HG03139 (cell line): ENCODE data around the gene HPCAL1.

Experiments
- ATAC-seq: cut with Tn5 transposase; IDR thresholded peaks from one replicate; pipeline ENCODE4 v1.9.1; 2021; ENCODE audit not compliant: unreplicated experiment

HPCAL1 gene

GRCh38 chr2:10320575-10320931, 17.8 kb downstream of the HPCAL1 start:
- no peak for ATAC-seq

GRCh38 chr2:10320933-10321332, 18.2 kb downstream of the HPCAL1 start:
- no peak for ATAC-seq

- no peak for ATAC-seq
Measured at GRCh38 chr2:10321622-10322021, 18.9 kb downstream of the HPCAL1 start.

DNA sequence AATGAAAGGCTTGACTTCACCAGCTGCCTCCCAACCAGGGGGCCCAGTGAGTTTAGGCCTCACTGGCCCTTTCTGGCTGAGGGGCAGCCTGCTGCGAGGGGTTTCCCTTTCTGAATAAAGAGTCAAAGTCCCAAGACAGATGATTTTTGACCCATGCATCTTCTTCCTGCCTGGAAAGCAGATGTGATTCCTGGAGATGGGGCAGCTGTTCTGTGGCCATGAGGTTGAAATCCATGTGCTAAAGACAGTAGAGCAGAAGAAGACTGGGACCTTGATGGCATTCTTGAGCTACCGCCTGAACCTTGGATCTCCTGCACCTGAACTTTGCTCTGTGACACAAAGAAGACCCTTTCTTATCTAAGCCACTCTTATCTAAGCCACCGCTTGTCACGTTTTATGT, 19.8 kb downstream of the HPCAL1 start:
- ATAC-seq, result no peak

GRCh38 chr2:10322973-10323372, 20.3 kb downstream of the HPCAL1 start:
- ATAC-seq, result no peak

GRCh38 chr2:10323535-10323934, 20.8 kb downstream of the HPCAL1 start:
- ATAC-seq, result no peak

GRCh38 chr2:10324095-10324832, 21.6 kb downstream of the HPCAL1 start:
- no peak for ATAC-seq

GRCh38 chr2:10325278-10326145, 22.8 kb downstream of the HPCAL1 start:
- no peak for ATAC-seq

- no peak for ATAC-seq
Measured at GRCh38 chr2:10326151-10326616, 23.5 kb downstream of the HPCAL1 start.

DNA sequence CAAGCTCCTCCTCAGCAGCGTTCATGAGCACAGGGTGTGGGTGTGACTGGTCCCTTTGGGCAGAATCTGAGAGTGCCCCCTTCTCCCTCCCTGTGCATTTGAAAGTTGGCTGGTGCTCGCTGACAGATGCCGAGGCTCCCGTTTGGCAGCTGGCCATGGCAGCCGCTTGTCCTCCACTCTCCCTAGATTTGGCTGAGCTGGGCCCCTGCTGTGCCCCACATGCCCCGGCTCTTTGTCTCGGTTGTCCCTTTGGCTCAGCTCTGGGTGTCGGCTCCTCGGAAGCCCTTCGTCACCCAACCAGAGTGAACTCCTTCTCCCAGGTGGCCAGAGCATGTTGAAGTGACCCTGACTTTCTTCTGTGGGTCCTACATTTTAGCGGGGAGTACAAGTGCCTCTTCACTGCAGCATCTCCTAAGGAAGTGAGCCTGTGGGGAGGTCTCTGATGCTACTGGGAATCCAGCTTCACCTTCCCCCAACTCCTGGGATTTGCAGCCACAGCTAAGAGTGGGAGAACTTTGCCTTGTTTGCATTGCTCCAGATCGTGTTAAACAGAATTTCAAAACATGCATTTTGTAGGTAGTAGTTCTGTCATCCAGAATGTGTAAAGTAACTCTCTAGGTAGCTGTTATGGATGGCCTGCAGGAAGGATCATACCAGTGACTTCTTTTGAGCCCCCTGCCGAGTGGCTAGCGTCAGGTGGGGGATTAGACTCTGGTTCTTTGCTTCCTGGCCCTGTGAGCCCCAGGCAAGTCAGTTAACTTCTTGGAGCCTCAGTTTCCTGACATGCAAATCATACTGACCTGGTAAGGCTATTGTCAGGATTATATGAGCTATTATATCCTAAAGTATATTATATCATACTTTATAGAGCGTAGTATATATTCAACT, 24.2 kb downstream of the HPCAL1 start:
- ATAC-seq, result no peak

DNA sequence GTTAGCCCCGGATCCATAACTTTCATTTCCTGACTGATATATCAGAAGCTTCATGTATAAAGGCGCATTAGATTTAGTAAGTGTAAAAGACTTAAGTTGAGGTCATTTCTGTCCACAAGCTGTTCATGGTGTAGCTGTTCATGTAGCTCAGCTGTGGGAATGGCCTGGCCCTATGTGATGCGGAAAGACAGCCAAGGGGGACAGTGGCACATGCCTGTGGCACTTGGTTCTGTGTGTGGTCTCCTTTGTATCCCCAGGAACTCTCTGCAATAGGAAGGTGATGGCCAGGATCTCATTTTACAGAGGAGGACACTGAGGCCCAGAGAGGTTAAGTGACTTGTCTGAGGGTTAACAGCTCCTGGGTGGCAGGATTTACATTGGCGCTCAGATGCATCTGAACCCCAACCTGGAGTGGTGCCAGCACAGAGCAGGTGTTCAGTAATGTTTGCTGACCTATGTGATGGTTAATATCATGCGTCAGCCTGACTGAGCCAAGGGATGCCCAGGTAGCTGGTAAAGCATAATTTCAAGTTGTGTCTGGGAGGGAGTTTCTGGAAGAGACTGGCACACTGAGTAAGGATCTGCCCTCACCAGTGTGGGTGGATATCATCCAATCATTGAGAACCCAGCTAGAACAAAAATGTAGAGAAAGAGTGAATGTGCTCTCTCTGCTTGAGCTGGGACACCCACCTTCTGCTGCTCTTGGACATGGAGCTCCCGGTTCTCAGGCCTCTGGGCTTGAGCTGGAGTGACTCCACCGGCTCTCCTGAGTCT, 25.4 kb downstream of the HPCAL1 start:
- ATAC-seq, result no peak

DNA sequence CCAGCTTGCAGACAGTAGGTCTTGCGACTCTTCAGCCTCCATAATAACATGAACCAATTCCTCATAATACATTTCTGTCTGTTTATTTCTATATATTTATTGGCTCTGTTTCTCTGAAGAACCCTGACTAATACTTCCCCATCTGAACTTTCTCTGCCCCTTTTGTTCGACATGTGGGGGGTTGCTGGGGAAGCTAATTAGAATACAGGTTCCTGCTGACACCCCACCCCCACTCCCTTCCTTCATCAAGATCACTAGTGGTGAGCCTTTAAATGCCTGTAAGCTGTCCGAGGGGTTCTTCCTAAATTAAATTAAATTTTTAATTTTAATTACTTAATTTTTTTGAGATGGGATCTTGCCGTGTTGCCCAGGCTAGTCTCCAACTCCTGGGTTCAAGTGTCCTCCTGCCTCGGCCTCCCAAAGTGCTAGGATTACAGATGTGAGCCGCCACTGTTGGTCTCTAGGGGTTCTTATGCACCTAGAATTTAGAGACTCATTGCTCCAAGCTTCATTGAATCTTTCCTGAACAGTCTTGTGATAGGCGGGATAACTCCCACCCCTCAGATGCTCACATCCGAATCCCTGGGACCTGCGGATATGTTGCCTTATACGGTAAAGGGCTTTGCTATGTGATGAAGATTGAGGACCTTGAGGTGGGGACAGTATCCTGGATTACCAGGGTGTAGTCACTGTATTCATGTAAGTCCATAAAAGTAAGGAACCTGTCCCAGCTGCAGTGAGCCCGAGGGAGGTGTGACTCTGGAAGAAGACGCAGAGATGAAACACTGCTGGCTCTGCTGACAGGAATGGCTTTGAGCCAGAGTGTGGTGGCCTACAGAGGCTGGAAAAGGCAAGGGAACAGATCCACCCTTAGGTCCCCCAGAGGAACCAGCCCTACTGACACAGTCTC, 26.2 kb downstream of the HPCAL1 start:
- ATAC-seq, result no peak

- no peak for ATAC-seq
Measured at GRCh38 chr2:10329580-10329879, 26.8 kb downstream of the HPCAL1 start.

DNA sequence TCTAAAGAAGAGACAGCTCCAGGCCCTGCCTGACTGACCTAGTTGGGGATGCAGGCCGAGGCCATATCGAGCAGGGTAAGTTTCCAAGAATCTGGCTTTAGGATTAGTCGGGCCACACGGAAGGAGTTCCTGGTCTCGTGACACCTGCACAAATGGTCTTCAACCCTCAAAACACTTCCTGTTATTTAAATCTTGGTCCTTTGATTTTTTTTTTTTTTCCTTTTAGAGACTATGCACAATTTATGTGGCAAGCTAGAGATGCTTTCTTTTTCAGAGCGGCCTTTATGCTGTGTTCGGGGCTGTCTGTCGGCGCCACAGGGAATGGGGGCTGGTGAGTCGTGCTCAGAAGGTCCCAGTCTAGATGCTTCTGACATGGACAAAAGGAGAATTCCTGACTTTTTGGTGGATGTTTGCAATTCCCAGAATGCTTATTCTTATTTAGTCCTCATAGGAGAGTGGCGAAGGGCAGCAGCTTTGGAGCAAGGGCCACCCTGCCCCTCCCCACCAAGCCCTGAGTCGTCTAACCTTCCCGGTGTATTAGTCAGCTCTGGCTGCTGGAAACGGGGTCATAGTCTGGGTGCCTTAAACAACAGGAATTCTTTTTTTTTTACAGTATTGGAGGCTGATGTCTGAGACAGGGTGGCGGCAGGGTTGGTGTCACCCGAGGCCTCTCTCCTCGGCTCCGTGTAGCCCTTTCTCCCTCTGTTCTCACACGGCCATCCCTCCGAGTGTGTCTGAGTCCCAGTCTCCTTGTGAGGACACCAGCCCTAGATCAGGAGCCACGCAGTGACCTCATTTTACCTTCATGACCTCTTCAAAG, 27.4 kb downstream of the HPCAL1 start:
- no peak for ATAC-seq

DNA sequence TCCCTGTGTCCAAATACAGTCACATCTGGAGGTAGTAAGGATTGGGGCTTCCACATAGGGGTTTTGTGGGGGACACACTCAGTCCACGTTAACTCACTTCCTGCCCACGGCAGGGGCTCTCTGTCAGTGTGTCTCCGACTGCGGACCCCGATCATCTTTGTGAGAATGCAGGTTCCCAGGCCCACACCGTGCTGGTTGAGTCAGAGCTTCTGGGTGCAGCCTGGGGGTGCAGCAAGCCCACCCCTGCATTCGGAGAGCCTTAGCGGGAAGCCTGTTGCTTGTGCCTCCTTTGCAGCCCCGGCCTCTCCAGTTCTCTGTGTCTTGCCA, 28.0 kb downstream of the HPCAL1 start:
- ATAC-seq, result no peak

- ATAC-seq, result peak; percentile 42
Measured at GRCh38 chr2:10331027-10331701, 28.5 kb downstream of the HPCAL1 start.

- ATAC-seq, result peak; percentile 68
Measured at GRCh38 chr2:10331702-10332401, 29.1 kb downstream of the HPCAL1 start.
